ENCODE results near the gene PXMP4.

The PXMP4 gene

DNA sequence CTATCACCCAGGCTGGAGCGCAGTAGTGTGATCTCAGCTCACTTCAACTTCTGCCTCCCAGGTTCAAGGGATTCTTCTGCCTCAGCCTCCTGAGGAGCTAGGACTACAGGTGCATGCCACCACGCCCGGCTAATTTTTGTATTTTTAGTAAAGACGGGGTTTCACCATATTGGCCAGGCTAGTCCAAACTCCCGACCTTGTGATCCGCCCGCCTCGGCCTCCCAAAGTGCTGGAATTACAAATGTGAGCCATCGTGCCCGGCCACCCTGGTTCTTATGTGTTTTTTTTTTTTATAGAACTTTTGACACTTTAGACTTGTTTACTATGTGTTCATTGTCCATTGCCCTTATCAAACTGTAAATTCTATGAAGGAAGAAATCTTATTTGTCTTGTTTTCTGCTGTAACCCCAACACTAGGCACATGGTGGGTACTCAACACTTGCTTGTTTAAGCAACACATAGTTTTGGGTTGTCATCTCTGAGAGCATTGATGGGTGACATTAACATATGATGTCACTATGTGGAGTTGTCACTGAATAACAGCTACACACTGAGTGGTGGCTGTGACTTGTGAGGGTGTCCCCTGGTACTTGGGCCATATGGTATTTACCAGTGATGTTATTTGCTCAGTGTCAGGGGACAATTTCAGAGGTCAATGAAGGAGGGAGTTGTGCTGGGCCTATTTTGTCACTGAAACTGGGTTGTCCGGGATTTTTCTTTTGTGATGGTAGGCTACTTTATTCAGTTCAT lies 1.5 kb upstream of the PXMP4 start:
- H3F3A ChIP-seq (ENCODE audit: control insufficient read depth, insufficient read depth) = no peaks in the 10 kb centered on the region
- H3K9me3 ChIP-seq (ENCODE audit: control insufficient read depth, insufficient read depth, low read length) = no peaks in the 10 kb centered on the region
- no peak overlapping the region for H3K4me2 ChIP-seq (ENCODE audit: low read length)
- H3K36me3 ChIP-seq (ENCODE audit: control insufficient read depth, low read length) = no peaks in the 10 kb centered on the region
- no peaks in the 10 kb centered on the region for H3K27me3 ChIP-seq (ENCODE audit: control insufficient read depth, low read length)
- no peaks in the 10 kb centered on the region for H3K9me2 ChIP-seq (replicated peaks; ENCODE audit: control insufficient read depth, low read length)
- H3K4me3 ChIP-seq (ENCODE audit: low read length) = no peak overlapping the region
- H3K4me1 ChIP-seq (ENCODE audit: control insufficient read depth, low read length) = peaks cover 21% of the 10 kb centered on the region
- H4K20me1 ChIP-seq (ENCODE audit: control insufficient read depth, insufficient read depth, low read depth, low read length) = no peaks in the 10 kb centered on the region
- no peak for TF ChIP-seq EZH2phosphoT487 (IDR thresholded peaks at IDR 0.05; ENCODE audit: borderline replicate concordance, low read length)
- TF ChIP-seq, protein P1, sequence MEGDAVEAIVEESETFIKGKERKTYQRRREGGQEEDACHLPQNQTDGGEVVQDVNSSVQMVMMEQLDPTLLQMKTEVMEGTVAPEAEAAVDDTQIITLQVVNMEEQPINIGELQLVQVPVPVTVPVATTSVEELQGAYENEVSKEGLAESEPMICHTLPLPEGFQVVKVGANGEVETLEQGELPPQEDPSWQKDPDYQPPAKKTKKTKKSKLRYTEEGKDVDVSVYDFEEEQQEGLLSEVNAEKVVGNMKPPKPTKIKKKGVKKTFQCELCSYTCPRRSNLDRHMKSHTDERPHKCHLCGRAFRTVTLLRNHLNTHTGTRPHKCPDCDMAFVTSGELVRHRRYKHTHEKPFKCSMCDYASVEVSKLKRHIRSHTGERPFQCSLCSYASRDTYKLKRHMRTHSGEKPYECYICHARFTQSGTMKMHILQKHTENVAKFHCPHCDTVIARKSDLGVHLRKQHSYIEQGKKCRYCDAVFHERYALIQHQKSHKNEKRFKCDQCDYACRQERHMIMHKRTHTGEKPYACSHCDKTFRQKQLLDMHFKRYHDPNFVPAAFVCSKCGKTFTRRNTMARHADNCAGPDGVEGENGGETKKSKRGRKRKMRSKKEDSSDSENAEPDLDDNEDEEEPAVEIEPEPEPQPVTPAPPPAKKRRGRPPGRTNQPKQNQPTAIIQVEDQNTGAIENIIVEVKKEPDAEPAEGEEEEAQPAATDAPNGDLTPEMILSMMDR (IDR thresholded peaks at IDR 0.05; ENCODE audit: low read depth, low read length, poor library complexity, severe bottlenecking) = no peak
- H3K27ac ChIP-seq (ENCODE audit: low read depth, low read length) = no peak overlapping the region
- H3K79me2 ChIP-seq (ENCODE audit: control insufficient read depth, low read length) = peaks cover 3% of the 10 kb centered on the region; the same call in 1 of the 2 replicates

DNA sequence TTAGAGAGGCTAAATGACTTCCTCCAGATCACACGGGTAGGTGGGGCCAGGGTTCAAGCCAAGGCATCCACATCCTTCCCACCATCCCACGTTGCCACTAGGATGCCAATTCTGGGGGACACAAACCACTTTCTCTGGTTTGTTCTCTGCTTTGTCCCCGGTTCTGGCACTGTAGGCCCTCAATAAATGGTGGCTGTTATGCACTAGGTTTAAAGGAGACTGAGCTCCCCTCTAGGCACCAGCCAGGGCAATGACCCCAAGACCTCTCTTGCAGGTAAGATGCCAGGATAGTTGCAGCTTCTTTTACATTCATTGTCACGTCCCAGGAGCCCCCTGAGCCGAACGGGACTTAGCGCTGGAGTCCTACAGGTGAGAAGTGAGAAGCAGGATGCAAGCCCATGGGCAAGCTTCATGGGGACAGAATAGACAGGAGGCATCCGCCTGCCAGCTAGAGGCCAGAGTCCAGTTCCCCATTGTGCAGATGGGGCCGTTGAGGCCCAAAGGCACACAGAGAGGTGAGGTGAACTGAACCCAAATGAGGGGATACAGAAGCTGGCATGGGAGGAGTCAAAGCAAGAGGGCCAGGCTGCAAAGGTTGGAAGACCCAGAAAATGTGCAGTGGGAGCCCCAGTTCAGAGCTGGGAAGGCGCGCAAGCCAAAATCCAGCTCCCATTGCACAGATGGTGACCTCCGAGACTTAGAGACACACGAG lies 677 bp downstream of the PXMP4 start:
- no peaks in the 10 kb centered on the region for H3K27me3 ChIP-seq (ENCODE audit: control insufficient read depth, low read length)
- no peaks in the 10 kb centered on the region for H3F3A ChIP-seq (ENCODE audit: control insufficient read depth, insufficient read depth)
- peak overlapping the region; percentile 82 for H3K4me3 ChIP-seq (ENCODE audit: low read length)
- no peaks in the 10 kb centered on the region for H3K36me3 ChIP-seq (ENCODE audit: control insufficient read depth, low read length)
- H3K9me3 ChIP-seq (ENCODE audit: control insufficient read depth, insufficient read depth, low read length) = no peaks in the 10 kb centered on the region
- no peaks in the 10 kb centered on the region for H4K20me1 ChIP-seq (ENCODE audit: control insufficient read depth, insufficient read depth, low read depth, low read length)
- H3K9me2 ChIP-seq (replicated peaks; ENCODE audit: control insufficient read depth, low read length) = no peaks in the 10 kb centered on the region
- peak overlapping the region; percentile 77 for H3K4me2 ChIP-seq (ENCODE audit: low read length)
- peak overlapping the region; percentile 25; the same call in 1 of the 2 replicates for H3K27ac ChIP-seq (ENCODE audit: low read depth, low read length)
- H3K79me2 ChIP-seq (ENCODE audit: control insufficient read depth, low read length) = peaks cover 3% of the 10 kb centered on the region; the same call in 1 of the 2 replicates
- TF ChIP-seq, protein P1 (IDR thresholded peaks at IDR 0.05; ENCODE audit: low read depth, low read length, poor library complexity, severe bottlenecking) = no peak
- TF ChIP-seq EZH2phosphoT487 (IDR thresholded peaks at IDR 0.05; ENCODE audit: borderline replicate concordance, low read length) = no peak
- H3K4me1 ChIP-seq (ENCODE audit: control insufficient read depth, low read length) = peaks cover 21% of the 10 kb centered on the region

DNA sequence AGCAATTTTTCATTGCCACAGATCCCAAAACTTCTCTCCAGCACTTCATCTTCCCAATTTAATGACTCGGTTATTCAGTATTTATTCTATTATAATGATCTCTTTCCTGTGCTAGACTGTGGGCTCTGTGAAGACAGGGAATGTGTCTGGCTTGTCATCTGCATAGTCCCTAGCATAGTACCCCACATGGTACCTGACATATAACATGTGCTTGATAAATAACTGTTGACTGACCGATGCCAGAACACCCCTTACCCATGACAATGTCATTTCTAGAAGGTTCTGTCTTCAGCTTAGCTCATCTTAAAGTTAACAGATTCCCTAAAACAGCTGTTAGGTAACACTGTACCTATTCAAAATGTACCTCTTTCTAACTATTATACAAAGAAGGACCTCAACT lies 3.6 kb downstream of the PXMP4 start:
- peaks cover 21% of the 10 kb centered on the region for H3K4me1 ChIP-seq (ENCODE audit: control insufficient read depth, low read length)
- no peaks in the 10 kb centered on the region for H4K20me1 ChIP-seq (ENCODE audit: control insufficient read depth, insufficient read depth, low read depth, low read length)
- H3F3A ChIP-seq (ENCODE audit: control insufficient read depth, insufficient read depth) = no peaks in the 10 kb centered on the region
- peaks cover 3% of the 10 kb centered on the region; the same call in 1 of the 2 replicates for H3K79me2 ChIP-seq (ENCODE audit: control insufficient read depth, low read length)
- no peaks in the 10 kb centered on the region for H3K9me3 ChIP-seq (ENCODE audit: control insufficient read depth, insufficient read depth, low read length)
- TF ChIP-seq EZH2phosphoT487 (IDR thresholded peaks at IDR 0.05; ENCODE audit: borderline replicate concordance, low read length) = no peak
- TF ChIP-seq, protein P1 (IDR thresholded peaks at IDR 0.05; ENCODE audit: low read depth, low read length, poor library complexity, severe bottlenecking) = no peak
- no peaks in the 10 kb centered on the region for H3K9me2 ChIP-seq (replicated peaks; ENCODE audit: control insufficient read depth, low read length)
- H3K36me3 ChIP-seq (ENCODE audit: control insufficient read depth, low read length) = no peaks in the 10 kb centered on the region
- H3K4me3 ChIP-seq (ENCODE audit: low read length) = no peak overlapping the region
- H3K4me2 ChIP-seq (ENCODE audit: low read length) = no peak overlapping the region
- H3K27ac ChIP-seq (ENCODE audit: low read depth, low read length) = no peak overlapping the region
- no peaks in the 10 kb centered on the region for H3K27me3 ChIP-seq (ENCODE audit: control insufficient read depth, low read length)
